ENCODE measurements around the gene RNF7.
"Not testable (repeated sequence)": the region's sequence is repeated elsewhere in the genome, so short reads cannot be mapped to it uniquely, and the experiment has no call there.

Gene RNF7

GRCh38 chr3:141782386-141782932 lies 44.4 kb downstream of the RNF7 start:
- no peak for DNase-seq (ENCODE audit: low read depth in 2 of 2)

DNA sequence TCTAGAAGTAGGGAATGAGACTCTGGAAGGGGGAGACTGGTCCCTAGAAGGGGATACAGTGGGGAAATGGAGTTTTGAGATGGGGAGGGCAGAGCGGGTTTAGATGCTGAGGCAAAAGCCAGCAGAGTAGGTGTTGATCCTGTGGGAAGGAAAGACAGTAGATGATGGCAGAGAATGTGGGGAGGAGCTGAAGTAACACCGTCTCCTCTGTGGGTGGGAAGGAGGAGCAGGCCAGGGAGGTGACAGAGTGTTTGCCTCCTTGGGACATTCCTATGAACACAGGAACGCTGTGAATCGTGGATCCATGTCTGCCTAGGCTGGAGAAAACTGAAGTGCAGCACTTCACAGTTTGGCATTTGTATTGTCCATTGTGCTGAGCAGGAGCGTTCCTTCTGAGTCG lies 45.5 kb downstream of the RNF7 start:
- no peak for DNase-seq (ENCODE audit: low read depth in 2 of 2)

- no peak for DNase-seq (ENCODE audit: low read depth in 2 of 2)
Measured at GRCh38 chr3:141784096-141784495, 46.0 kb downstream of the RNF7 start.

DNA sequence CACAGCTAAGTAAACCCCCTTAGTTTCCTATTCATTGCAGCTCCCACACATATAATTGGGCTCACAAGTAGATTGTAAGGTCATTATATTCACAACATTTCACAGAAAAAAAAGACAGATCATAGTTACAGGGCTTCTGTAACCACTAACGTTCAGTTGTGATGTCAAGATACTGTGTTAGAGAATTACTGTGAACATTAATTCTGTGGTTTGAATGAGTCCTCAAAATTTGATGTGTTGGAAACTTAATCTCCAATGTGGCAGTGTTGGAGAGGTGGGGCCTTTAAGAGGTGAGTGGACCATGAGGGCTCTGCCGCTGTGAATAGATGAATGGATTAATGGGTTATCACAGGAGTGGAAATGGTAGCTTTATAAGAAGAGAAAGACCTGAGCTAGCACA lies 46.4 kb downstream of the RNF7 start:
- DNase-seq (ENCODE audit: low read depth in 2 of 2), result no peak

GRCh38 chr3:141788149-141788548 lies 50.1 kb downstream of the RNF7 start:
- DNase-seq (ENCODE audit: low read depth in 2 of 2), result no peak

- not testable (repeated sequence) for DNase-seq (ENCODE audit: low read depth in 2 of 2)
Measured at GRCh38 chr3:141788750-141789149, 50.7 kb downstream of the RNF7 start.

DNA sequence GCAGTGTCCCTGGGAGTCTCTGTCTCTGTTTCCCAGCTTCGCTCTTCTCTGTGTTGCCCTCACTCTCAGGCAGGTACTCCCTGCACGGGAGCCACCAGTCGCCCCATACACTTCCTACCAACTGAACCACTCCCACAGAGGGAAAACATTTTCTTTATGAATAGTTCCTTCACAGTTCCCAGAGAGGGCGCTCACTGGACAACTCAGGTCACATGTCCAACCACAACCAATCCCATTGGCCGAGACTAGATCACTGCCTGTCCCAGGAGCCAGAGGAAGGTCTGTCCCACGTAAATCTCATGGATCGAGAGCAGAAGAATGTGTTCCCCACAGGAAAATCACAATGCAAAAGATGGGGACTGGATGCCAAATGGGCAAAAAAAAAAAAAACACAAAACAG lies 51.2 kb downstream of the RNF7 start:
- DNase-seq (ENCODE audit: low read depth in 2 of 2), result no peak

GRCh38 chr3:141790171-141790570 lies 52.1 kb downstream of the RNF7 start:
- DNase-seq (ENCODE audit: low read depth in 2 of 2), result no peak

DNA sequence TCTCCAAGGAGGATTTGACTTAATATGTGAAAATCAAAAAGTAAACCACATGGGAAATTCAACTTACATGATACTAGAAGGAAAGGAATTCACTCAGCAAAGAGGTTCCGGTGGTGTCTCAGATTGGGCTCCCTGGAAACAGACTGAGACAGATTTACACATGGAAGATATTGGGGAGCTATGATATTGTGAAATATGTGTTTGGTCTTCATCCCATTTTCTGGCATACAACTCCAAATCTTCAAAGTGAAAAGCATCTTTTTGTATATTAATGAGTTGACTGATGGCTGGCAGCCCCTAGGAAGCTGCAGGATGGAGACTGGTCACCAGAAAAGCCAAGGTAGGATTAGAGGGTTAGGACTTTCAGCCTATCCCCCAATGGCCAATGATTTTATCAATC lies 54.4 kb downstream of the RNF7 start:
- no peak for DNase-seq (ENCODE audit: low read depth in 2 of 2)

- no peak for DNase-seq (ENCODE audit: low read depth in 2 of 2)
Measured at GRCh38 chr3:141793476-141794260, 55.6 kb downstream of the RNF7 start.

GRCh38 chr3:141795276-141795675 lies 57.2 kb downstream of the RNF7 start:
- DNase-seq (ENCODE audit: low read depth in 2 of 2), result no peak

GRCh38 chr3:141795741-141796080 lies 57.6 kb downstream of the RNF7 start:
- no peak for DNase-seq (ENCODE audit: low read depth in 2 of 2)

GRCh38 chr3:141796081-141796888 lies 58.2 kb downstream of the RNF7 start:
- DNase-seq (ENCODE audit: low read depth in 2 of 2), result peak; percentile 39 to 79
